ENCODE measurements around the gene TRH. TPM values are rescaled to one million over a fixed set of nuclear protein-coding genes. Genes with fewer than 3 reads are reported as not detected.

TRH gene
- total and polyA plus RNA-seq, 10 donors, result 0.06 to 0.22 (median 0.17) TPM; not detected in 7

DNA sequence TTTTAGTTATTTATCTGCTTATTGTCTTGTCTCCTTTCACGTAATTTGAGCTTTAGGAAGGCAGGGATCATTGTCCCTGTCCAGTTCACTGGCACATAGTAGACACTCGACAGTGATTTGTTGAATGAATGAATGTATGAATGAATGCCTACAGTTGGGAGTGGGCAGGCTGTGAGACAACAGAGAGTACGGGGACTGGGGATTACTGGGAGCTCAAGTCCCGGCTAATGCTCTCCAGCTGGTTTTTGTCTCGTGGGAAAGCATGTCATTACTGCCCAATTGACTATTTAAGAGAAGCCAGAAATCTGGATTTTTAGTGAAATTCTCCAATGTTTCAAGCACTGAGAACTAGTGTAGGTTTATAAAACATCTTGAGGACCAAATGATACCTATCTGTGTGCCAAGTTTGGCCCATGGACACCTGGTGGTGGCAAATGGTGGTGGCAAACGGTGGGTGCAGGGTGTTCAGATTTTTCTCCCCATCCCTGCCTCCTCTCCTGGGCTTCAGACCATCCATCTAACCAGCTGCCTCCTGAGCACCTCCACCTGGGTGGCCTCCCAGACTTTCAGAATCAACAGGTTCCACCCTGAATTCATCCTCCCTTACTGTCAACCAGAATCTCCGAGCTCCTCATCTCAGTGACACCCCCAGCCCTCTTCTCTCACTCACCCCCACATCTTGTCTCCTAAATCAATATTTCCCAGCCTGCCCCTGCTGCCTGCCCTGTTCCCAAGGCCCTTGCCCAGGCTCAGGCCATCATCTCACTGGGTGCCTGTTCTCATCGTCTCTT lies 36.2 kb upstream of the TRH start:
- Histone ChIP-seq H3K27ac (no peak overlapping the region), H3K9me3 (no peaks in the 10 kb centered on the region), H3K27me3 (replicated peaks in 1 of 7) (no peaks in the 10 kb centered on the region), H3K4me1 (peaks cover 0 to 23% (median 6%) of the 10 kb centered on the region in 6 donors), H3K36me3 (no peaks in the 10 kb centered on the region), H3K4me3 (no peak overlapping the region)
- no peak for TF ChIP-seq POLR2AphosphoS5 (IDR thresholded peaks at IDR 0.05)
- TF ChIP-seq POLR2A (IDR thresholded peaks at IDR 0.05), result no peak
- TF ChIP-seq, protein P1, sequence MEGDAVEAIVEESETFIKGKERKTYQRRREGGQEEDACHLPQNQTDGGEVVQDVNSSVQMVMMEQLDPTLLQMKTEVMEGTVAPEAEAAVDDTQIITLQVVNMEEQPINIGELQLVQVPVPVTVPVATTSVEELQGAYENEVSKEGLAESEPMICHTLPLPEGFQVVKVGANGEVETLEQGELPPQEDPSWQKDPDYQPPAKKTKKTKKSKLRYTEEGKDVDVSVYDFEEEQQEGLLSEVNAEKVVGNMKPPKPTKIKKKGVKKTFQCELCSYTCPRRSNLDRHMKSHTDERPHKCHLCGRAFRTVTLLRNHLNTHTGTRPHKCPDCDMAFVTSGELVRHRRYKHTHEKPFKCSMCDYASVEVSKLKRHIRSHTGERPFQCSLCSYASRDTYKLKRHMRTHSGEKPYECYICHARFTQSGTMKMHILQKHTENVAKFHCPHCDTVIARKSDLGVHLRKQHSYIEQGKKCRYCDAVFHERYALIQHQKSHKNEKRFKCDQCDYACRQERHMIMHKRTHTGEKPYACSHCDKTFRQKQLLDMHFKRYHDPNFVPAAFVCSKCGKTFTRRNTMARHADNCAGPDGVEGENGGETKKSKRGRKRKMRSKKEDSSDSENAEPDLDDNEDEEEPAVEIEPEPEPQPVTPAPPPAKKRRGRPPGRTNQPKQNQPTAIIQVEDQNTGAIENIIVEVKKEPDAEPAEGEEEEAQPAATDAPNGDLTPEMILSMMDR (IDR thresholded peaks at IDR 0.05 in 8 of 11, conservative IDR thresholded peaks at IDR 0.05 in 3 of 11), result no peak
- DNase-seq, result no peak
- intact Hi-C loops (cut with DNase I; ENCODE audit: low total_unique reads), result loop anchor here (5.0 to 10.0 kb wide), 3 partner anchors 101 to 444 kb away; no protein-coding TSS in a partner anchor
- 81 to 90% (median 87%) methylated on average over 8 of the region's 8 CpGs for WGBS, 5 donors

DNA sequence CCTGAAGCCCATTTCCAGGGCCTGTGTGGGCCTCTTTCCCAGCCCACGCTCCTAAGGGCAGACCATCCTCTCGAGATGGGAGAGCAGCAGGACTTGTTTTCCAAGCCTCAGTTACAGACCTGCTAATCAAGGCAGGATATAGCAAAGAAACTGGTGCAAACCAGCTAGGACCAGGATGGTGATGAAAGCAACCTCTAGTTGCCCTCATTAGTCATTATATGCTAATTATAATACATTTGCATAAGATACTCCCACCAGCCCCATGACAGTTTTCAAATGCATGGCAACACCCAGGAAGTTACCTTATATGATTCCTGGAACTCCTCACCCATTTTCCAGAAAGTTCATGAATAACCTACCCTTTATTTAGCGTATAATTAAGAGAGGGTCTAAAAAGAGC lies 34.4 kb upstream of the TRH start:
- 79 to 91% (median 86%) methylated on average over 3 of the region's 3 CpGs for WGBS, 5 donors
- Histone ChIP-seq H3K4me3 (no peak overlapping the region), H3K9me3 (no peaks in the 10 kb centered on the region), H3K27ac (no peak overlapping the region), H3K27me3 (replicated peaks in 1 of 7) (no peaks in the 10 kb centered on the region), H3K36me3 (no peaks in the 10 kb centered on the region), H3K4me1 (peaks cover 0 to 16% (median 2%) of the 10 kb centered on the region in 6 donors)
- TF ChIP-seq POLR2A (IDR thresholded peaks at IDR 0.05) (no peak), POLR2AphosphoS5 (IDR thresholded peaks at IDR 0.05) (no peak)
- TF ChIP-seq, protein P1 (IDR thresholded peaks at IDR 0.05 in 8 of 11, conservative IDR thresholded peaks at IDR 0.05 in 3 of 11), result no peak
- intact Hi-C loops (cut with DNase I; ENCODE audit: low total_unique reads), result loop anchor here (5.0 kb wide), 1 partner anchor 62 kb away; no protein-coding TSS in a partner anchor
- no peak for DNase-seq

DNA sequence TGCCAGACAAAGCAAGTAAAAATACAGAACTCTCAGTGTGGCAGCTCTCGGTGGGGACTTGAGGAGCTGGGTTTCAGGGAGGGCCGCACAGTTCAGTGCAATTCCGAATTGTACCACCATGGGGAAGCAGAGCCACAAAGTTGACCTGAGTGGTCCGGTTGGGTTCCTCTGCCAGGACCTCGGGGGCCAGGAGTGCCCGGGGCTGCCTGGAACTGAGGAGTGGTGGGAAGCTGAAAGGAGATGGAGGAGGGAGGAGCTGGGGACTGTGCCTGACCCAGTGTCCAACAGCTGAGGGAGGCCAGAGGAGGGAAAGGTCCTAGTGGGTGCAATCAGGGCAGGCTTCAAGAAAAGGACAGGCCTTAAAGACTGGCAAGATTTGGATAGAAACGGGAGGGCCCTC lies 32.2 kb upstream of the TRH start:
- peak; percentile 79 for DNase-seq
- WGBS, 5 donors, result 9 to 20% (median 12%) methylated on average over 7 of the region's 7 CpGs
- peaks cover 0 to 5% (median 2%) of the 10 kb centered on the region in 6 donors for H3K4me1 ChIP-seq
- no peaks in the 10 kb centered on the region for H3K36me3 ChIP-seq
- H3K4me3 ChIP-seq, result no peak overlapping the region
- no peak overlapping the region for H3K27ac ChIP-seq
- no peak for TF ChIP-seq POLR2AphosphoS5 (IDR thresholded peaks at IDR 0.05)
- TF ChIP-seq, protein P1 (IDR thresholded peaks at IDR 0.05 in 8 of 11, conservative IDR thresholded peaks at IDR 0.05 in 3 of 11), result peak; percentile 52 to 85 (median 78)
- no peak for TF ChIP-seq POLR2A (IDR thresholded peaks at IDR 0.05)
- intact Hi-C loops (cut with DNase I; ENCODE audit: low total_unique reads), result loop anchor here (5.0 kb wide), 1 partner anchor 60 kb away; no protein-coding TSS in a partner anchor
- H3K27me3 ChIP-seq (replicated peaks in 1 of 7), result no peaks in the 10 kb centered on the region
- H3K9me3 ChIP-seq, result peaks cover 0 to 6% (median 5%) of the 10 kb centered on the region in 8 donors

DNA sequence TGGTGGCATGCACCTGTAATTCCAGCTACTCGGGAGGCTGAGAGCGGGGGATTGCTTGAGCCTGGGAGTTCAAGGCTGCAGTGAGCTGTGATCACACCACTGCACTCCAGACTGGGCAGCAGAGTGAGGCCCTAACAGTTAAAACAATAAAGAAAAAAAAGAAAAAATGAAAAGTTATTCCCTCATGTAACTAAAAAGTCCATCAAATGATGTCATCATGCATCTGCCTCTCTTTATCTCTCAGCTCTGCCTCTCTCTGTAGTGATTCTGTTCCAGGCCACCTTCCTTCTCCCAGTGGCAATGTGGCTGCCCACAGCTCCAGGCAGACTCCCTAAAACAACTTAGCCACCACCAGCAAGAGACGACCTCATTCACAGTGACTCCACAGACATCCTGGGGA lies 31.5 kb upstream of the TRH start:
- Histone ChIP-seq H3K27ac (no peak overlapping the region), H3K9me3 (peaks cover 0 to 9% (median 6%) of the 10 kb centered on the region in 8 donors), H3K36me3 (no peaks in the 10 kb centered on the region), H3K27me3 (replicated peaks in 1 of 7) (peaks cover 0 to 3% (median 0%) of the 10 kb centered on the region in 7 donors), H3K4me1 (peaks cover 0 to 3% (median 0%) of the 10 kb centered on the region in 6 donors), H3K4me3 (no peak overlapping the region)
- no peak for DNase-seq
- intact Hi-C loops (cut with DNase I; ENCODE audit: low total_unique reads), result loop anchor here (5.0 kb wide), 1 partner anchor 59 kb away; no protein-coding TSS in a partner anchor
- 76 to 93% (median 83%) methylated on average over 3 of the region's 3 CpGs for WGBS, 5 donors
- TF ChIP-seq, protein P1 (IDR thresholded peaks at IDR 0.05 in 8 of 11, conservative IDR thresholded peaks at IDR 0.05 in 3 of 11), result no peak
- TF ChIP-seq POLR2A (IDR thresholded peaks at IDR 0.05) (no peak), POLR2AphosphoS5 (IDR thresholded peaks at IDR 0.05) (no peak)

Data from spleen (tissue), 11 donors.